ENCODE results near the gene BLCAP. TPM values are rescaled to one million over a fixed set of nuclear protein-coding genes. Genes with fewer than 3 reads are reported as not detected.

The BLCAP gene
- total RNA-seq, 1 experiment from 2014 or later: 54.3 TPM

DNA sequence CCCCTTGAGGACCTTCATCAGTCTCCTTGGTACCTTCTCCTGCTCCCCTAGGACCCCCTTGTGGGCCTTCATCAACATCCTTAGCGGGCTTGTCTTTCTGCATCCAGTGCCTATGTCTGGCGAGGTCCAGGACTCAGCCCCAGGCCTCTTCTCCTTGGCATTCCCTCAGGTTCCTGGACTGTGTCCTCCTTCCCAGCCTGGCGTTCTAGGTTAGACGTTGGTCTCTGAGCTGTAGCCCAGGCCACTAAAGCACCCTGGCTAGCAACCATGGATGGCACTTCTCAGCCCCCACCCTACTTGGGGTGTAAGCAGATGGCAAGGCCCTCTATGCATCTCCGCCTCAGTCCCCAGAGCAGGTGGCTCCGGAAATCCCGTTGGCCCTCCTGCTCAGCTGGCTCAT is 58.1 kb downstream of the BLCAP start:
- H4K91ac ChIP-seq (ENCODE audit: insufficient read length, low read depth, low read length): no peak overlapping the region
- no peak overlapping the region for H2AFZ ChIP-seq (ENCODE audit: low read length)
- no peak overlapping the region for H2BK20ac ChIP-seq (ENCODE audit: low read depth, low read length, poor library complexity, severe bottlenecking)
- no peaks in the 10 kb centered on the region for H3K9me3 ChIP-seq (ENCODE audit: control insufficient read depth, low read depth, low read length)
- H2BK12ac ChIP-seq (ENCODE audit: insufficient read length, low read depth, low read length): no peak overlapping the region
- no peaks in the 10 kb centered on the region for H3K27me3 ChIP-seq (ENCODE audit: insufficient read depth, low read length)
- H3K79me2 ChIP-seq (ENCODE audit: insufficient read depth, low read length): no peaks in the 10 kb centered on the region
- no peaks in the 10 kb centered on the region; a peak in 1 of 5 replicates for H3K9me3 Mint-ChIP-seq
- H3K79me1 ChIP-seq (ENCODE audit: insufficient read depth, low read depth, low read length, poor library complexity, severe bottlenecking): no peaks in the 10 kb centered on the region
- H3K14ac ChIP-seq (ENCODE audit: insufficient read depth, low read length): no peak overlapping the region
- no peak overlapping the region for H2BK15ac ChIP-seq (ENCODE audit: low read depth, low read length)
- H3K23ac ChIP-seq (ENCODE audit: insufficient read length, low read depth, low read length): no peak overlapping the region
- H3K4me1 ChIP-seq (ENCODE audit: insufficient read depth, low read length): no peaks in the 10 kb centered on the region
- TF ChIP-seq, protein P1, sequence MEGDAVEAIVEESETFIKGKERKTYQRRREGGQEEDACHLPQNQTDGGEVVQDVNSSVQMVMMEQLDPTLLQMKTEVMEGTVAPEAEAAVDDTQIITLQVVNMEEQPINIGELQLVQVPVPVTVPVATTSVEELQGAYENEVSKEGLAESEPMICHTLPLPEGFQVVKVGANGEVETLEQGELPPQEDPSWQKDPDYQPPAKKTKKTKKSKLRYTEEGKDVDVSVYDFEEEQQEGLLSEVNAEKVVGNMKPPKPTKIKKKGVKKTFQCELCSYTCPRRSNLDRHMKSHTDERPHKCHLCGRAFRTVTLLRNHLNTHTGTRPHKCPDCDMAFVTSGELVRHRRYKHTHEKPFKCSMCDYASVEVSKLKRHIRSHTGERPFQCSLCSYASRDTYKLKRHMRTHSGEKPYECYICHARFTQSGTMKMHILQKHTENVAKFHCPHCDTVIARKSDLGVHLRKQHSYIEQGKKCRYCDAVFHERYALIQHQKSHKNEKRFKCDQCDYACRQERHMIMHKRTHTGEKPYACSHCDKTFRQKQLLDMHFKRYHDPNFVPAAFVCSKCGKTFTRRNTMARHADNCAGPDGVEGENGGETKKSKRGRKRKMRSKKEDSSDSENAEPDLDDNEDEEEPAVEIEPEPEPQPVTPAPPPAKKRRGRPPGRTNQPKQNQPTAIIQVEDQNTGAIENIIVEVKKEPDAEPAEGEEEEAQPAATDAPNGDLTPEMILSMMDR (conservative IDR thresholded peaks at IDR 0.05): no peak
- H3K4me1 Mint-ChIP-seq: peaks cover 0 to 9% of the 10 kb centered on the region in 2 experiments; a peak in 2 of 4 replicates
- DNase-seq: no peak
- no peak overlapping the region for H3T11ph ChIP-seq (ENCODE audit: low read length)
- H3K56ac ChIP-seq (ENCODE audit: insufficient read length, low read depth, low read length): no peak overlapping the region
- H2AK5ac ChIP-seq (ENCODE audit: insufficient read length, low read length): no peak overlapping the region
- H3K18ac ChIP-seq (ENCODE audit: insufficient read length, low read depth, low read length): no peak overlapping the region
- no peaks in the 10 kb centered on the region for H3K23me2 ChIP-seq (ENCODE audit: insufficient read length, low read depth, low read length, poor library complexity, severe bottlenecking)
- peak overlapping the region in 1 of 3 experiments; percentile 92; a peak in 1 of 7 replicates for H3K27ac Mint-ChIP-seq
- H3K9ac ChIP-seq (ENCODE audit: extremely low read depth, insufficient read length, low read length): no peak overlapping the region
- peaks cover 11% of the 10 kb centered on the region for H3K27me3 Mint-ChIP-seq (ENCODE audit: low read depth)
- H4K20me1 ChIP-seq (ENCODE audit: control insufficient read depth, insufficient read depth, insufficient read length): no peaks in the 10 kb centered on the region
- no peak overlapping the region for H2BK5ac ChIP-seq (ENCODE audit: insufficient read length, low read length)
- H3K4ac ChIP-seq (ENCODE audit: low read depth, low read length): no peak overlapping the region
- WGBS (ENCODE audit: extremely low coverage, insufficient read length, low lambda C conversion rate): no CpG with 5 or more reads among the region's 7 CpGs
- H4K5ac ChIP-seq (ENCODE audit: insufficient read length, low read depth, low read length): no peak overlapping the region
- peaks cover 0 to 2% (median 0%) of the 10 kb centered on the region in 3 experiments; a peak in 1 of 7 replicates for H3K36me3 Mint-ChIP-seq (ENCODE audit: insufficient read depth in 1 of 3, low read depth in 3 of 3)
- H3K27ac ChIP-seq (ENCODE audit: insufficient read length, low read depth, low read length): no peak overlapping the region
- H3K4me3 Mint-ChIP-seq: no peak overlapping the region; a peak in 1 of 5 replicates
- no peak overlapping the region for H2BK120ac ChIP-seq (ENCODE audit: low read depth, low read length, poor library complexity, severe bottlenecking)
- no peak overlapping the region for H3K4me2 ChIP-seq (ENCODE audit: insufficient read depth, insufficient read length, low read length)
- no peak overlapping the region for H4K8ac ChIP-seq (replicated peaks; ENCODE audit: insufficient read length, low read depth, low read length)
